Transverse colon (tissue), 4 donors: ENCODE measurements around the gene CENPA. TPM values are rescaled to one million over a fixed set of nuclear protein-coding genes. Genes with fewer than 3 reads are reported as not detected.
"Not testable (repeated sequence)": the region's sequence is repeated elsewhere in the genome, so short reads cannot be mapped to it uniquely, and the experiment has no call there.

ENCODE experiments used
- DNase-seq: peaks from one replicate; pipeline ENCODE4 v3.0.0-alpha.2; 2019
- H3K27ac ChIP-seq, 4 donors: fragments of 200-600 bp; sonication (generic); 2 replicates each; pipeline ENCODE4 v1.5.1; 2016 to 2018; ENCODE audit warnings: inconsistent platforms in 4 of 4
- H3K27me3 ChIP-seq: fragments of 200-600 bp; sonication (generic); 2 replicates; pipeline ENCODE4 v1.5.1; 2017; ENCODE audit warnings: inconsistent platforms
- H3K36me3 ChIP-seq, 4 donors: fragments of 200-600 bp; sonication (generic); 2 replicates each; pipeline ENCODE4 v1.5.1; 2017 to 2019; ENCODE audit warnings: inconsistent platforms in 4 of 4
- H3K4me1 ChIP-seq, 4 donors: fragments of 200-600 bp; sonication (generic); 2 replicates each; pipeline ENCODE4 v1.5.1; 2017 to 2020; ENCODE audit warnings: inconsistent platforms in 4 of 4
- H3K4me3 ChIP-seq, 4 donors: fragments of 200-600 bp; sonication (generic); 1 replicate in 1 of 4; 2 replicates in 3 of 4; pipeline versions ENCODE4 v1.5.1 to v1.6.1; 2017 to 2019; ENCODE audit warnings: inconsistent platforms in 4 of 4
- H3K9me3 ChIP-seq, 2 donors: fragments of 200-600 bp; sonication (generic); 2 replicates each; pipeline ENCODE4 v1.5.1; 2017 to 2019; ENCODE audit warnings: inconsistent platforms in 2 of 2
- CTCF ChIP-seq, 5 experiments: fragments of 200-600 bp in 3 of 5; fragments of 450-650 bp in 2 of 5; sonication (generic) in 3 of 5; IDR thresholded peaks; 1 replicate in 2 of 5; 2 replicates in 3 of 5; pipeline ENCODE4 v1.5.1; 2016 to 2017; ENCODE audit warnings: antibody characterized with exemption in 5 of 5, inconsistent platforms in 3 of 5, mild to moderate bottlenecking in 2 of 5, moderate library complexity in 1 of 5
- EP300 ChIP-seq: sonication (generic); formaldehyde crosslinking; IDR thresholded peaks from one replicate; pipeline ENCODE4 v1.6.1; 2017; ENCODE audit warnings: antibody characterized with exemption, low read depth
- POLR2A ChIP-seq: fragments of 450-650 bp; IDR thresholded peaks from one replicate; pipeline ENCODE4 v1.6.1; 2016; ENCODE audit warnings: antibody characterized with exemption, mild to moderate bottlenecking, moderate library complexity
- POLR2AphosphoS5 ChIP-seq, 3 donors: sonication (generic); formaldehyde crosslinking; IDR thresholded peaks; one replicate each; pipeline ENCODE4 v1.6.1; 2016; ENCODE audit warnings: antibody characterized with exemption in 3 of 3
- WGBS, 2 donors: methylation state at CpG; one replicate each; pipeline ENCODE4 v1.1.5; 2018; ENCODE audit warnings: low coverage in 1 of 2; 5-methylcytosine and 5-hydroxymethylcytosine counted together
- in situ Hi-C, 4 donors: fragments of 200-750 bp; cut with MboI; loops; one replicate each; pipeline versions ENCODE4 v1.15.0 to v1.15.1; 2017; ENCODE audit warnings: low sequenced_read_pairs in 3 of 4, low pct_ligation_motif_present in 1 of 4, low pct_unique_long_range_greater_than_20kb in 1 of 4
- intact Hi-C: fragments of 100-400 bp; cut with DNase I; formaldehyde crosslinking; loops from one replicate; pipeline ENCODE4 v1.15.1; 2023; ENCODE audit warnings: low total_unique reads
- total RNA-seq, 4 donors: library from RNA; depleted of rRNA; stranded (reverse); fragments of >200 nt; gene quantifications; one replicate each; pipeline ENCODE4 v1.1.0, GENCODE V29; 2016

Gene CENPA
- total RNA-seq, 4 donors from 2014 or later, result 1.1 to 14.9 TPM; not detected in 2

GRCh38 chr2:26757873-26758789 is 27.7 kb upstream of the CENPA start:
- intact Hi-C loops (loop anchor here (10.0 kb wide), 1 partner anchor 1463 kb away; no protein-coding TSS in a partner anchor), in situ Hi-C loops (no loop called here)
- no peaks in the 10 kb centered on the region for H3K9me3 ChIP-seq
- TF ChIP-seq CTCF (IDR thresholded peaks at IDR 0.05) (no peak), EP300 (no peak), POLR2AphosphoS5 (IDR thresholded peaks at IDR 0.05) (no peak), POLR2A (no peak)
- WGBS, 2 donors, result 74 to 85% methylated on average over 4 to 6 of the region's 6 CpGs
- no peak overlapping the region for H3K4me3 ChIP-seq
- H3K27ac ChIP-seq, result no peak overlapping the region
- H3K36me3 ChIP-seq, result no peaks in the 10 kb centered on the region
- H3K4me1 ChIP-seq, result peaks cover 0 to 9% (median 3%) of the 10 kb centered on the region in 4 donors
- no peak for DNase-seq
- no peaks in the 10 kb centered on the region for H3K27me3 ChIP-seq

- Histone ChIP-seq H3K27ac (no peak overlapping the region), H3K9me3 (no peaks in the 10 kb centered on the region), H3K36me3 (no peaks in the 10 kb centered on the region), H3K27me3 (no peaks in the 10 kb centered on the region), H3K4me3 (no peak overlapping the region), H3K4me1 (peaks cover 0 to 16% (median 4%) of the 10 kb centered on the region in 4 donors)
- DNase-seq, result no peak
- TF ChIP-seq CTCF (IDR thresholded peaks at IDR 0.05), result no peak
- no peak for TF ChIP-seq POLR2AphosphoS5 (IDR thresholded peaks at IDR 0.05)
- TF ChIP-seq EP300, result no peak
- no peak for TF ChIP-seq POLR2A
- WGBS, 2 donors, result 67 to 86% methylated on average over 1 to 7 of the region's 7 CpGs
- intact Hi-C loops, result loop anchor here (10.0 kb wide), 1 partner anchor 1464 kb away; no protein-coding TSS in a partner anchor
- in situ Hi-C loops, result no loop called here
Measured at GRCh38 chr2:26758790-26759321, 27.0 kb upstream of the CENPA start.

DNA sequence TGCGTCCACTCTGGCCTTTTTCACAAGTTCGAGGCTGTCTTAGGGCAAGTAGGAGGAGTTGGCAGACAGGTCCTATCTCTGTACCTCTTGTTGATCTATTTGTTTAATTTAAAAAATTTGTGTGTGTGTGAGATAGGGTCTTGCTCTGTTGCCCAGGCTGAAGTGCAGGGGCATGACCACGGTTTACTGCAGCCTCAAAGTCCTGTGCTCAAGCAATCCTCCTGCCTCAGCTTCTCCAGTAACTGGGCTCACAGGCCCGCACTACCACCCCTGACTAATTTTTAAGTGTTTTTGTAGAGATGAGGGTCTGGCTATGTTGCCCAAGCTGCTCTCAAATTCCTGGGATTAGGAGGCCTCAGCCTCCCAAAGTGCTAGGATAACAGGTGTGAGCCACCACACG is 26.0 kb upstream of the CENPA start:
- Histone ChIP-seq H3K9me3 (no peaks in the 10 kb centered on the region), H3K36me3 (no peaks in the 10 kb centered on the region), H3K4me1 (peaks cover under 1 to 16% (median 7%) of the 10 kb centered on the region in 4 donors), H3K27ac (no peak overlapping the region), H3K4me3 (no peak overlapping the region), H3K27me3 (no peaks in the 10 kb centered on the region)
- no peak for TF ChIP-seq EP300
- no peak for TF ChIP-seq POLR2AphosphoS5 (IDR thresholded peaks at IDR 0.05)
- no peak for TF ChIP-seq POLR2A
- no peak for TF ChIP-seq CTCF (IDR thresholded peaks at IDR 0.05)
- WGBS, 2 donors, result 94% methylated on average over 5 of the region's 5 CpGs; no CpG with 5 or more reads in 1 of the 2 donors
- intact Hi-C loops, result loop anchor here (10.0 kb wide), 1 partner anchor 1465 kb away; no protein-coding TSS in a partner anchor
- DNase-seq, result no peak
- in situ Hi-C loops, result no loop called here

GRCh38 chr2:26760991-26761390 is 24.9 kb upstream of the CENPA start:
- not testable (repeated sequence) for H3K27ac ChIP-seq
- WGBS, 2 donors, result 84 to 87% methylated on average over 7 to 10 of the region's 10 CpGs

More at GRCh38 chr2:26760991-26761390, 24.9 kb upstream of the CENPA start:
- H3K4me1 ChIP-seq, result peaks cover 7 to 28% (median 19%) of the 10 kb centered on the region in 4 donors
- H3K4me3 ChIP-seq, H3K9me3 ChIP-seq, intact Hi-C loops, DNase-seq, H3K36me3 ChIP-seq, H3K27me3 ChIP-seq, in situ Hi-C loops: not testable (repeated sequence)
